ENCODE data around the gene PEA15. TPM values are rescaled to one million over a fixed set of nuclear protein-coding genes. Genes with fewer than 3 reads are reported as not detected.

Gene PEA15
- total and polyA plus RNA-seq, 4 donors: 8.1 to 44.5 (median 11.1) TPM

DNA sequence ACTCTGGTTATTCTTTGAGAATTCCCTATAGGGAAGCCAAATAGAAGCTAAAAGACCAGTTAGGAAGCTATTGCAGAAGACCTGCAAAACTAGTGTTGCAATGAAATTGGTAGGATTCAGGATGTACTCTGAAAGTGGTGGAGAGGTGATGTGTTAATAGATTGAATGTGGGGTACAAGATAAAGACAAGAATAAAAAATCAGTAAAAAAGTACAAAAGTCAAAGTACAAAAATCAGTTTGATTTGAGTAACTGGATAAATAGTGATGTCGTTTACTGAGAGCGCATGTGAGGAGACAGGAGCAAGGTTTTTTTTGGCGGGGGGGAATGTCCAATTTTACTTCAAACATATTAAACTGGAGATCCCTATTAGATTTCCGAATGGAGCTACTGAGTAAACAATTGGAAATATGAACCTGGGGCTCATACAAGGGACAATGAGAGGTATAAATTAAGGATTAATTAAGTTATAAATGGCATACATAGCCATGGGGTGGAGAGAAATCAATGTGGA is 59.7 kb downstream of the PEA15 start:
- Histone ChIP-seq H3K9me3 (ENCODE audit: control insufficient read depth in 4 of 4, low read length in 3 of 4) (no peaks in the 10 kb centered on the region), H3K27ac (ENCODE audit: low read depth in 1 of 2, low read length in 2 of 2) (peak overlapping the region; percentile 43 to 73), H3K36me3 (ENCODE audit: control insufficient read depth in 4 of 4, insufficient read depth in 3 of 4, low read depth in 1 of 4, low read length in 3 of 4) (no peaks in the 10 kb centered on the region), H3K9ac (ENCODE audit: low read depth in 1 of 2, low read length in 2 of 2) (peak overlapping the region in 1 of 2 donors; percentile 42), H3K4me3 (ENCODE audit: low read depth in 1 of 3, low read length in 3 of 3) (no peak overlapping the region), H3K27me3 (ENCODE audit: control insufficient read depth in 4 of 4, insufficient read depth in 4 of 4, low read length in 3 of 4) (no peaks in the 10 kb centered on the region), H3K4me1 (ENCODE audit: control insufficient read depth in 4 of 4, insufficient read depth in 4 of 4, low read length in 3 of 4) (peaks cover 8 to 51% (median 35%) of the 10 kb centered on the region in 4 donors)
- no peak for DNase-seq (ENCODE audit: low spot score)
- 35% methylated on average over 4 of the region's 4 CpGs for WGBS
- TF ChIP-seq FOXA1 (IDR thresholded peaks at IDR 0.05): no peak
- TF ChIP-seq SP1 (IDR thresholded peaks at IDR 0.05): peak; percentile 91
- TF ChIP-seq HNF4A (conservative IDR thresholded peaks at IDR 0.05): peak; percentile 97 to 98
- no peak for TF ChIP-seq NR2F2 (IDR thresholded peaks at IDR 0.05)
- TF ChIP-seq GABPA (IDR thresholded peaks at IDR 0.05 in 1 of 2, conservative IDR thresholded peaks at IDR 0.05 in 1 of 2): peak in 1 of 2 donors; percentile 49
- no peak for TF ChIP-seq EGR1 (IDR thresholded peaks at IDR 0.05; ENCODE audit: low read depth in 2 of 2)
- TF ChIP-seq RXRA (IDR thresholded peaks at IDR 0.05): peak; percentile 82 to 88
- peak; percentile 83 for TF ChIP-seq ZBTB33 (IDR thresholded peaks at IDR 0.05)
- TF ChIP-seq RAD21 (IDR thresholded peaks at IDR 0.05): peak; percentile 18 to 27
- TF ChIP-seq, protein P1, sequence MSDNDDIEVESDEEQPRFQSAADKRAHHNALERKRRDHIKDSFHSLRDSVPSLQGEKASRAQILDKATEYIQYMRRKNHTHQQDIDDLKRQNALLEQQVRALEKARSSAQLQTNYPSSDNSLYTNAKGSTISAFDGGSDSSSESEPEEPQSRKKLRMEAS (IDR thresholded peaks at IDR 0.05): peak; percentile 65
- no peak for TF ChIP-seq ATF3 (IDR thresholded peaks at IDR 0.05)
- peak; percentile 83 for TF ChIP-seq HNF4G (IDR thresholded peaks at IDR 0.05)
- TF ChIP-seq REST (IDR thresholded peaks at IDR 0.05): no peak
- peak; percentile 48 for TF ChIP-seq YY1 (IDR thresholded peaks at IDR 0.05)
- TF ChIP-seq FOXA2 (IDR thresholded peaks at IDR 0.05): no peak
- TF ChIP-seq CTCF (IDR thresholded peaks at IDR 0.05; ENCODE audit: low read depth, low read length, missing input control): no peak
- peak in 1 of 2 donors; percentile 73 for TF ChIP-seq JUND (IDR thresholded peaks at IDR 0.05)
- peak; percentile 31 for TF ChIP-seq TAF1 (conservative IDR thresholded peaks at IDR 0.05)

Other genes starting within 250 kb of the PEA15 start
- 1 to 10 TPM; 3.5 to 3.8 TPM for gene PIGM, start 173.4 kb upstream of the PEA15 start, total RNA-seq
- 1 to 10 TPM; 2.9 to 4.2 TPM for gene PIGM, start 173.4 kb upstream of the PEA15 start, polyA plus RNA-seq
- gene KCNJ10, start 135.2 kb upstream of the PEA15 start, total RNA-seq: 1 to 10 TPM in 1 of 2 donors, under 1 TPM in 1; 0.50 to 1.6 TPM
- gene KCNJ10, start 135.2 kb upstream of the PEA15 start, polyA plus RNA-seq: under 1 TPM; 0.48 to 0.53 TPM
- gene KCNJ9, start 123.8 kb upstream of the PEA15 start, total RNA-seq: not detected
- gene KCNJ9, start 123.8 kb upstream of the PEA15 start, polyA plus RNA-seq: not detected
- gene IGSF8, start 106.8 kb upstream of the PEA15 start, total RNA-seq: 10 to 100 TPM in 1 of 2 donors, 1 to 10 TPM in 1; 9.8 to 24.3 TPM
- 10 to 100 TPM; 17.5 to 23.0 TPM for gene IGSF8, start 106.8 kb upstream of the PEA15 start, polyA plus RNA-seq
- gene ATP1A2, start 89.6 kb upstream of the PEA15 start, total RNA-seq: 1 to 10 TPM in 1 of 2 donors, under 1 TPM in 1; 0.09 to 1.5 TPM
- under 1 TPM; 0.21 to 0.37 TPM for gene ATP1A2, start 89.6 kb upstream of the PEA15 start, polyA plus RNA-seq
- not detected for gene ATP1A4, start 53.8 kb upstream of the PEA15 start, total RNA-seq
- not detected for gene ATP1A4, start 53.8 kb upstream of the PEA15 start, polyA plus RNA-seq
- not detected for gene CASQ1, start 14.8 kb upstream of the PEA15 start, total RNA-seq
- gene CASQ1, start 14.8 kb upstream of the PEA15 start, polyA plus RNA-seq: not detected
- gene DCAF8, start 57.2 kb downstream of the PEA15 start, total RNA-seq: 100 to 1,000 TPM in 1 of 2 donors, 10 to 100 TPM in 1; 80.3 to 199 TPM
- gene DCAF8, start 57.2 kb downstream of the PEA15 start, polyA plus RNA-seq: 100 to 1,000 TPM in 1 of 2 donors, 10 to 100 TPM in 1; 84.5 to 120 TPM
- gene PEX19, start 79.7 kb downstream of the PEA15 start, total RNA-seq: 10 to 100 TPM; 24.8 to 73.9 TPM
- 10 to 100 TPM; 33.3 to 54.1 TPM for gene PEX19, start 79.7 kb downstream of the PEA15 start, polyA plus RNA-seq
- 100 to 1,000 TPM in 1 of 2 donors, 10 to 100 TPM in 1; 92.7 to 145 TPM for gene COPA, start 137.9 kb downstream of the PEA15 start, total RNA-seq
- 10 to 100 TPM; 46.8 to 59.1 TPM for gene COPA, start 137.9 kb downstream of the PEA15 start, polyA plus RNA-seq
- gene NCSTN, start 138.0 kb downstream of the PEA15 start, total RNA-seq: 10 to 100 TPM; 36.1 to 44.6 TPM
- gene NCSTN, start 138.0 kb downstream of the PEA15 start, polyA plus RNA-seq: 10 to 100 TPM; 32.2 to 39.0 TPM
- gene NHLH1, start 161.7 kb downstream of the PEA15 start, total RNA-seq: under 1 TPM in 1 of 2 donors, not detected in 1; 0.08 TPM
- not detected for gene NHLH1, start 161.7 kb downstream of the PEA15 start, polyA plus RNA-seq
- gene VANGL2, start 195.2 kb downstream of the PEA15 start, total RNA-seq: 1 to 10 TPM in 1 of 2 donors, under 1 TPM in 1; 0.17 to 1.4 TPM
- gene VANGL2, start 195.2 kb downstream of the PEA15 start, polyA plus RNA-seq: under 1 TPM; 0.07 to 0.08 TPM